IPS-NIHi7 (cell line): ENCODE measurements around the gene MMP10.
"Not testable (repeated sequence)": the region's sequence is repeated elsewhere in the genome, so short reads cannot be mapped to it uniquely, and the experiment has no call there.

Source experiments
- DNase-seq: peaks from one replicate; pipeline ENCODE4 v3.0.0; 2012; ENCODE audit warnings: mixed read lengths; ENCODE audit errors: extremely low spot score

The MMP10 gene

DNA sequence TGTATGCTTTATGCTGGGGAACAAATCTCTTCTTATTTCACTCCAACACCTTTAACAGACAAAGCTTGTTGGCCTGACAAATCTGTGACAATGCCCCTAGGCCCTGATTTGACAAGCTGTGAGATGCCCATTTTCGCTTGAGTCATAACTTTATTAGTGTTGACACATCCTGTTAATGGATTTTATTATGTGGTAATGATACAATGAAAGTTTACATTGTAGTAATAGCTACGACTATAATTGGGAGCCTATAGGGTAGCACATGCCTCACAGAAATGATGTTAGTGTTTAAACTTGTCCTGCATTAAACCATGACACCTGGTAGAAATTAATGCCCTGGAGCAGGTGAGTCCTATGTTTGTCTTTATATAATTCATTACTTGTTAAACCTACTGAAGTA, 3.3 kb upstream of the MMP10 start:
- DNase-seq = no peak

DNA sequence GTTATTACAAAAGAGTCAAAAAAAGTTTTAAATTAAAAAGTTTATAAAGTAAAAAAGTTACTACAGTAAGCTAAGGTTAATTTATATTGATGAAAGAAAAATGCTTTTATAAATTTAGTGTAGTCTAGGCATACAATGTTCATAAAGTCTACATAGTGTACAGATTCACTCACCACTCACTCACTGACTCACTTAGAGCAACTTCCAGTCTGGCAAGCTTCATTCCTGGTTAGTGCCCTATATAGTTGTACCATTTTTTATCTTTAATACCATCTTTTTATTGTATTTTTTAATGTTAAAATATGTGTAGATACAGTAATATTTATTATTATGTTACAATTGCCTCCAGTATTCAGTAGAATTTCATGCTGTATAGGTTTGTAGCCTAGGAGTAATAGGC, 2.6 kb upstream of the MMP10 start:
- DNase-seq = no peak

DNA sequence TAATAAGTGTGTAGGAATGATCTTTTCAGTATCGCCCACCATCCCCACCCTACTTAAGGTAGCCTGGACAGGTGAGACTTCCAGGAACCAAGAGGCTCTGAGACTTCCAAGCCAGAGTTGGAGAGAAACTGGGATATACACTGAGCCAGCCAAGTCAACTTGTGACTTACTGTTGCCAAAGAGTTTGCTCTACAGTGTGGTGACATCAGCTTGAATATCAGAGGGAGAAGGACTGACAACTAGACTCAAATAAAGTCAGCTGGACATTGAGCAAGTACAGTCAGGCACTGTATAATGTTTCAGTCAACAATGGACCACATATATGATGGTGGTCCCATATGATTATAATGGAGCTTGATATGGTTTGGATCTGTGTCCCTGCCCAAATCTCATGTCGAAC, 1.2 kb upstream of the MMP10 start:
- no peak for DNase-seq

DNA sequence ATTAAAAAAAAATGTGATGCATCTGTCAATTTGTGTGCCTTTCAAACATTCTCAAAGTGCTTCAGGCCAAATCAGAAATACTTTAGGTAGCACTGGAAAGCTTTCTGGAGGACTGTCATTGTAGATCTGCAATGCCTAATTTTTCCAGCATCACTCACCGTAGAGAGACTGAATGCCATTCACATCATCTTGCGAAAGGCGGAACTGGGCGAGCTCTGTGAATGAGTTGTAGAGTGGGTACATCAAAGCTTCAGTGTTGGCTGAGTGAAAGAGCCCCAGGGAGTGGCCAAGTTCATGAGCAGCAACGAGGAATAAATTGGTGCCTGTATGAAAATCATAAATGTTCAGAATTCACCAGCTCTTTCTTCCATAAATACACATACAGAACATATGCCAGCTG, 4.0 kb downstream of the MMP10 start:
- DNase-seq = no peak

DNA sequence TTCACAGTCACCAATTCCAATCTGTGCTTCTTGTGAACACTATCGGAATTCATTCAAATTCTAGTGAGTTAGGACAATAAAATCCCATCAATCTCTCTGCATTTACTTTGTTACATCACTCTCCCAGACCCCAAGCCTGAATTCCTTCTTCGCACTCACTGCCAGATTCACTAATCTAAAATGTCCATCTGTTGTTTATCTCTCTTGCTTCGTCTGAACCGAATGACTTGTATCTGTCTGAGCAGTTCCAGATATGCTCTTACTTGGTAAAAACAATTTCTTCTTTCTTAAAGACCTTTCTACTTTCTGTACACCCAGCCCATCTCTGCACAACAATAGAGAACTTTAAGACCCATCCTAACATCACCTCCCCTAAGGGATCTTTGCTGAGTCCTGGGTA, 7.0 kb downstream of the MMP10 start:
- DNase-seq = no peak

DNA sequence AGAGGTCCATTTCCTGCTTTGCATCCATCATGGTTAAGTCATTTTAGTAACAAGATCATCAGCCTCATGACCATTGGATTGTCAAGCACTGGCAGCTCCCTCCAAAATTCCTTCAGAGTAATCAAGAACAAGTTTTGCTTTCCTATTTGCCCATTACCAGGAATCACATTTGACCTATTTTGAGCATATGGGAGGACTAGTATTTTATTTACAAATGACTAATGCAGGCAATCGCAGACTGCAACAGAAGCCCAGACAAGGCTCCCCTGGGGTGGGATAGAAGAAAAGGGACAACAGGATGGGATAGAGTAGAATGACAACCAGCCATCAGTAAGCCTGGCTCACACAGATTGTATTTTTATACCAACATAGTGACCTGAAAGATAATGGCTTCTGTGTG, 9.1 kb downstream of the MMP10 start:
- DNase-seq = no peak

DNA sequence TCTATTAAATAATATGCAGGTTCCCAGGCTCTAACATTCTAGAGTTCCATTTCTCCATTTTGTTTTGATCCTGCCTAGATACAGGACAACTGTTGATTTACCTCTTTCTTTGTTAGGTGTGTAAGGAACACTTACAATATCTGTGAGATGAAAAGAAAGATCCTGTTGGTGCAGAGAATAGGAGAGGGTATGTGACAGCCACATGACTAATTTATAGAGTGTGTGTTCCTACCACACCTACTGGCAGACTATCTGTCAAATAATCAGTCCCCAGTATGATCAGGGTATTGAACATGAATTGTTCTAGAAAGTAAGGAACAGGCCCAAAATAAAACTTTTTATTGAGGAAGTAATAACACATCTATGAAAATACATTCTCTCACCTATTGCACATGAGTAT, 10.2 kb downstream of the MMP10 start:
- no peak for DNase-seq

DNA sequence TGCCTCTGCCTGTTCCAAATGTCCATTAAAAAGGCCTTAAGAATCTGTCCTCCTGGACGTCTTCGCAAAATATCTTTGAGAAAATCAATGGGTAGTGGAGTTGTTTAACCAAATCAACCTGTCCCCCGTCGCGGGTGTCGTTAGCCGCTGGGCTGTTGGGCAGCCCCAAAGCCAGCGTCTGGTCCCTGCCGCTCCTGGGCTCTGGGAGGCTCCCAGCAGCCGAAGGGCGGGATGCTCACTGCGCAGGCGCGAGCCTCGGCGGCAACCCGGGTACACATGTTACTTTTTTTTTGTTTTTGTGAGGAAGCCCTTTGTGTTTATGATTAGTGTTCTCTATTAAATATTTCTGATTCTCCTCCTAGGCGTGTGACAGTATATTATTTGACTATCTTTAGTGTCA, 12.6 kb downstream of the MMP10 start:
- no peak for DNase-seq

DNA sequence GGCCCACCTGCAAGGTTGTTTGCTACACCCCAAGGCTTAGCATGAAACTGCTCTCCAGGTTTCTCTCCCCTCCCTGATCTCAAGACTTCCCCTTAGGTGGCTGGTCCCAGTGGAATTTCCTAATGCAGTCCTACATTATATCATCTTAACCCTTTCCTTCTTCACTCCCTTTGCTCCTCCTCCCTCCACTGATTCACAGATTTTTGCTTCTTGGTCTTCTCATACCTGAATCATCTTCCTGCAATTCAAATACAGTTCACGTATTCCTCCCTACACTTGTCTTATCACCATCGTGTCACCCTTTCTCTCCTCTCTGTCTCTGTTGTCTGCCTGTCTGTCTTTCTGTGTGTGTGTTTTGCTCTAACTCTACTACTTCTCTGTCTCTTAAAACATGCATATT, 17.0 kb downstream of the MMP10 start:
- DNase-seq = no peak

DNA sequence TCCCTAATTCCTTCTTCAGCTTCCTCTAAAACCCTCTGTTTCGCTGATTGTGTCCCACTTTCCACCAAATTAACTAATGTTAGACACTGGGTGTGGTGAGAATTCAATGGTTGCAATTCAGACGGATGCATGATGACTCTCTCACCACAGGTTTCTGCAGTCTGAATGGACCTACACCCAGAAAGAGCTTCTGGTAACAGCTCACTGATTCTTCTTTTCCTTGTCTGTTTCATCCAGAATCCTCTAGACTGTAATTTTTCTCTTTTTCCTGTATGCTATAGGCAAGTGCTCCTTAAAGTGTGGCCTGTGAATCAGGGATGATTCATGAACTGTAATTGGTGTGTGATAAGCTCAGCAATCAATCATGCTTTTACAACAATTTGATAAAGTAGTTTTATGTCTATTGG, 18.1 kb downstream of the MMP10 start:
- DNase-seq = no peak

DNA sequence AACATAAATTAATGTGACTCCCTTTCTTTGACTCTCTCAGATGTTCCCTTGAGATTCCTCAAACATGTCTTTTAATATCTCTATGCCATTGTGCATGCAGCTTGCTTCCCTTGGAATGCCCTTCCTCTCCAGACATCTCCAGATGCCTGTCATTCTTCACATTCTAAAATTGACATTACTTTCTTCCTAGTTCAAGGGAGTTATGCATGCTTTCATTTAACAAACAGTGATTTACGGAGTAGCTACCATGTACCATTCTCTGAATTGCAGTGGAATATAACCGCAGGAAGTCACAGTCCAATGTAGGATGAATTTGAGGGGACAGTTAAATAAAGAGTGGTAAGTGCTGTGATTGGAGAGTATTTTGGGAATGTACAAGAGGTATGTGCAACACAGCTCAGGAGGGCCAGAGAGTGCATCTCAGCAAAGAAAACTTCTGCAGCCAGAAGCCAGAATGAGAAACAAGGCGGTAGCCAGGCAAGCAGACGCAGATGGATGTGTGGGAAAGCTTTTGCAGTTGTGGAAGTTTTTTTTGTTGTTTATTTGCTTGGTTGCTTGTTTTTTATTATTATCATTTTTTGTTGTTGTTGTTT, 18.7 kb downstream of the MMP10 start:
- DNase-seq = no peak

DNA sequence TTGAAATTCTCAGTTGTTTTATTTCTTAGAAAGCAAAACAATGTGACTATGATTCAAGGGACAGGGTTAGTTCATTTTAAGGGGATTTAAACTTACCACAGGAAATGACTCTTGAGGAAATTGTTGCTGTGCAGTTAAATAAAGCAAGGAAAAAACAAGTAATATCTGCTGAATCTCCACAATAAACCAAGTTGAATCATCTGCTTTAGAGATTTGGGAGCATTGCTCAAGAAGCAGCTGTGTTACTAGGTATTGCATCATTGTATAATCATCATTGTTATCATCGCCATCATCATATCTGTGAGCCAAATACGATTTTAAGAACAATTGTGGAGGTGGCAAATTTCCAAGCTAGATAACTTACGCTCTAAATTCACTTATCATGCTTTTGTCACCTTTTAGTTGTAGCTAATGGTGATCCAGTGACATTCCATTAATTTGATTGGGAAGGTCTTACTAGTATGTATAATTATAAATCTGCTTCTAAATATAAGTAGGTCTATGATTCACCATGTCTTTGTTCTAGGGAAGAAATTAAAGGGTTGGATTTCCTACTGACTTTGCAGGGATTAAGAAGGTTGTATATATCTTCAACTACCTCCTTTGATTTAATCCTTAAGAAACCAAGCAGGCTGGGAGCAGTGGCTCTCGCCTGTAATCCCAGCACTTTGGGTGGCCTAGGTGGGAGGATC, 19.9 kb downstream of the MMP10 start:
- no peak for DNase-seq

DNA sequence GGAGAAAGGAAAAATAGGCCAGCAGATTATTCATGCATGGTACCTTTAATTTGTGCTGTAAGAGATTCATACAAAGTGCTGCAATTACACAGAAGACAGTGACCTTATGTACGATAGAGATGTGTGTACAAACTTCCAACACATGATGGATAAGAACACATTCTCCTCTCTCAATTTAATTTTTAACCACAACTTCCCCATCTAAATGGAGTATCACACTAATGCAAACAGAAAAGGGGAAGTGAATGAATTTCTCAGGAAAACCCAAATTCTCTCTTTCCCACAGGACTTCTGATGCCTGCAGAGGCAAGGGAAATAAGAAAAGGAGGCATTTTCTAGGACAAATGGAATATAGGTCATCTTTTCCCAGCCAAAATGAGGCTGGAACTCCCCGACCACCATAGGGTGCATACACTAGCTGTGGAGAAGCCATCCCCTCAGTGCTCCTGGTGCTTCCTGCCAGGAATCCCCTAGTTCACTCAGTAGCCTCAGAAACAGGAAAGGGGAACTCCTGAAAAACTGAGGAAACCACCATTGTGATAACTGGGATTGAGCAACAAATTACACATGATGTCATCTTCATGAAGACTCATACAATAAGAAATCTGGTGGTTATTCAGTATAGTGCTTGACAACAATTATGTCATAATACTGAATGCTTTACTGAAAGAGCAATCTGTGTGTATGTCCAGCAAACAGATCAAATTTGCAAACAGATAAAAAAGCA, 22.4 kb downstream of the MMP10 start:
- DNase-seq = no peak

DNA sequence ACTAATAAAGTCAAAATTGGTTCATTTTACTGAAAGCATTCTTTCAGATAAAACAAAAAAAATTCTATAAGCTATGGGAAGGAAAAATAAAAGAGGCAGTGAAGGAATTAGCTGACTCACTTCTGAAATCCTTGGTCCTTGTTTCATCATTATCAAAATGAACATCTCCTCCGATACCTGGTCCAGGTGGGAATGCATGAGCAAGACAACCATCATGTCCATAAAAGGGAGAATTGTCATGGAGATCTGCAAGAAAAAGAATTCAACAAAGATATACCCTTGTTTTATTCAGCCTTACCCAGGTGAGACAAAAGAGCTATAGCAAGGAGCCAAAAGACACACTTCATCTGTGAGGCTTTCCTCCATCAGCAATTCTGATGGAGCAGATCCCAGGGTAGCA, 27.2 kb downstream of the MMP10 start:
- no peak for DNase-seq

DNA sequence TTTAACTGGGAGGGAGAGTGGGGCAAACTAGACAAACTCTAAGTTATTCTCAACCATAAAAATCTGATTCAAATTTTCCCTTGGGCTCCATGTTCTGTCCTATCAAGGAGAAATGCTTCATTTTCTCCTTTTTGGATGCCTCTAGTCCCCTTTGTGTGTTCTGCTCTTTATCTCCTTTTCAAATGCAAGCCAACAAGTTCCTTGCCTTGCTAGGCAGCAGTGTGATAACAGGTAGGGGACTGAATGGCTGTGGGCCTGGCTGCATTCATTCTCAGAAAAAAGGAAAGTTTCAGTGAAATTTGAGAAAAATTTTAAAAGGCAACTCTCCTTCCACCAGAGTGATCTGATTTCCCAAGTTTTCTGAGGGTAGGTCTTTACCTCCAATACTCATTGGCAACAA, 28.8 kb downstream of the MMP10 start:
- DNase-seq = no peak

DNA sequence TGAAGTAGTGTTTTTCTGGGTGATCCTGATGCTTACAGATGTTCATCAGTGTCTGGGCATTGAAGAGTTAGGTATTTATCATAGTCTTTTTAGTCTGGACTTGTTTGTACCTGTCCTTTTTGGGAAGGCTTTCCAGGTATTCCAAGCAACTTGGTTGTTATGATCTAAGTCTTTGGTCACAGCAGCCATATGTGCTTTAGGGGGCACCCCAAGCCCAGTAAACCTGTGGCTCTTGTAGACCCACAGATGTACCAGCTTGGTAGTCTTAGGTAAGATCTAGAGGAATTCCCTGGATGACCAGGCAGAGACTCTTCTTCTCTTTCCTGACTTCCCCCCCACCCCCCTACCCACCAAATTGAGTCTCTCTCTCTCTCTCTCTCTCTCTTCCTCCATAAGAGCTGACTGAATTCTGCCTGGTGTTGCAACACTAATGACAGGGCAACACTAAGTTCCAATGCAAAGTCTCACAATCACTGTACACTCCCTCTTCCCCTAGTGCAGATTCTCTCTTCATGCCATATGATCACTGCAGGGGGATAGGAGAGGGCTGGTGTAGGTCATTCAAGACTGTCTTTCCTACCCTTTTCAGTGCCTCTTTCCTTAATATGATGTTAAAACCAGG, 31.2 kb downstream of the MMP10 start:
- DNase-seq = no peak

DNA sequence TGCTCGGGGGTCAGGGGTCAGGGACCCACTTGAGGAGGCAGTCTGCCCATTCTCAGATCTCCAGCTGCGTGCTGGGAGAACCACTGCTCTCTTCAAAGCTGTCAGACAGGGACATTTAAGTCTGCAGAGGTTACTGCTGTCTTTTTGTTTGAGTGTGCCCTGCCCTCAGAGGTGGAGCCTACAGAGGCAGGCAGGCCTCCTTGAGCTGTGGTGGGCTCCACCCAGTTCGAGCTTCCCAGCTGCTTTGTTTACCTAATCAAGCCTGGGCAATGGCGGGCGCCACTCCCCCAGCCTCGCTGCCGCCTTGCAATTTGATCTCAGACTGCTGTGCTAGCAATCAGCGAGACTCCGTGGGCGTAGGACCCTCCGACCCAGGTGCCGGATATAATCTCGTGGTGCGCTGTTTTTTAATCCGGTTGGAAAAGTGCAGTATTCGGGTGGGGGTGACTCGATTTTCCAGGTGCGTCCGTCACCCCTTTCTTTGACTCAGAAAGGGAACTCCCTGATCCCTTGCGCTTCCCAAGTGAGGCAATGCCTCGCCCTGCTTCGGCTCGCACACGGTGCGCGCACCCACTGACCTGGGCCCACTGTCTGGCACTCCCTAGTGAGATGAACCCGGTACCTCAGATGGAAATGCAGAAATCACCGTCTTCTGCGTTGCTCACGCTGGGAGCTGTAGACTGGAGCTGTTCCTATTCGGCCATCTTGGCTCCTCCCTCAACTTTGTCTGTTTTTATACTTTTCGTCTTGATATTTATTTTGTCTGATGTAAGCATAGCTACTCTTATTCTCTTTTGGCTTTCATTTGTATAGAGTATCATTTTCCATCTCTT, 33.5 kb downstream of the MMP10 start:
- DNase-seq = not testable (repeated sequence)

DNA sequence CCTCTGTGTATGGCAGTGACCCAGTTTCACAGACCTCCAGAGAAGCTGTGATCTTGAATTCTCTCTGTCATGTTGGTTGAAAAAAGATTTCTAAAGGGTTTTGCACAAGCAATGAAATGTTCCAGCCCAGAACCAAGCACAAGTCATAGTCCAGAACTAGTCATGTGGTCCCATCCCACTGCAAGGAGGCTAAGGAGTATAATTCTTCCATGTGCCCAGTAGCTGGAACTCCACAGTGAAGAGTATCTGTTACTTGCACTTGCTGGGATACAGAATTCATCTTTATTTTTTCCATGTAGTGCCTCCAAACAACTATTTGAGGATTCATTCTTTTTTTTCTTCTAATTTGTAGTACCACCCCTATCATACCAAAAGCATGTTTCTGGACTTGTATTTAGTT, 45.8 kb downstream of the MMP10 start:
- no peak for DNase-seq

DNA sequence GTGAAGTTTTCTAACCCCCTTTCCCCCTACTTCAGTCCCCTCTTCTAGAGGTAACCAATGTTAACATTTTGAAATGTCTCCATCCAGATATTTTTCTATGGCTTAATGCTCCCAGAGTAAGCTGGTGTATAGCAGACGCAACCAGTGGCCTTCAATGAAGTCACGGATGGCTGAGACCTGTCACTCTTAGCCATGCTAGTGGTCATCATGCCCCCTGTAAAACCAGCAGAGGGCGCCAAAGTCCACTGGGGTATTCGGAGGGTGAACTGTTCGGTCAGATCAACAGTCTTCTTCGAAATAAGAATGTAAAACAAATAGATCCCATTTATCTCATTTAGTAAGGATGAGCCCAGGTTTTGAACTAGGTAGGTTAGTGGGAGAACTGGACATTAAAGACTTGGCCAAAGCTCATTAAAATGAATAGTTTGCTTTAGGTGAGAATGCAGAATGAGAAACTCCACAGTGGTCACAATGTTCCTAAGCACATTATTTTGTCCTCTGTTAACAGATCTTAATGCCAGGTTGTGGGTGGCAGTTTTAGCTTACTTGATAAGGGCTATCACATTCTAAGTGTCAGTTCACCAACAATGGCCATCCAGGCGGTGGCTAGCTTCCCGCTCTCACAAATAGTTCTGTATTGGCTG, 47.1 kb downstream of the MMP10 start:
- peak; percentile 85 for DNase-seq

DNA sequence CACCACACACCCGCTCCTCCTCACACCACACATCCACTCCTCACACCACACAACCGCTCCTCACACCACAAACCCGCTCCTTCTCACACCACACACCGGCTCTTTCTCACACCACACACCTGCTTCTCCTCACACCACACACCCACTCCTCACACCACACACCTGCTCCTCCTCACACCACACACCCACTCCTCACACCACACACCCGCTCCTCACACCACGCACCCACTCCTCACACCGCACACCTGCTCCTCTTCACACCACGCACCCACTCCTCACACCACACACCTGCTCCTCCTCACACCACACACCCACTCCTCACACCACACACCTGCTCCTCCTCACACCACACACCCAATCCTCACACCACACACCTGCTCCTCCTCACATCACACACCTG, 49.5 kb downstream of the MMP10 start:
- DNase-seq = not testable (repeated sequence)
